Measurements from ENCODE around the gene HRH3. TPM values are rescaled to one million over a fixed set of nuclear protein-coding genes. Genes with fewer than 3 reads are reported as not detected.

Gene HRH3
- total RNA-seq, 1 donor from 2014 or later = 0.07 TPM

- Histone ChIP-seq H3K27me3 (ENCODE audit: insufficient read depth, low read length) (peaks cover 2% of the 10 kb centered on the region), H3K79me2 (ENCODE audit: insufficient read depth, low read length) (no peaks in the 10 kb centered on the region), H3K9me3 (ENCODE audit: insufficient read depth, low read depth, low read length) (no peaks in the 10 kb centered on the region), H3K4me2 (ENCODE audit: low read length) (no peak overlapping the region), H3K4me1 (ENCODE audit: insufficient read depth, low read length) (peaks cover 8% of the 10 kb centered on the region), H3K9ac (ENCODE audit: low read length) (no peak overlapping the region), H2AFZ (ENCODE audit: low read depth, low read length) (no peak overlapping the region), H3K27ac (ENCODE audit: low read depth, low read length) (no peak overlapping the region), H3K36me3 (ENCODE audit: insufficient read depth, low read length) (no peaks in the 10 kb centered on the region), H4K20me1 (ENCODE audit: insufficient read depth, low read length) (peaks cover 15% of the 10 kb centered on the region), H3K4me3 (ENCODE audit: insufficient read depth, low read depth, low read length) (no peak overlapping the region)
- H3K36me3 Mint-ChIP-seq (ENCODE audit: low read depth, unreplicated experiment) = peaks cover 10% of the 10 kb centered on the region
- peaks cover 5% of the 10 kb centered on the region for H3K27me3 Mint-ChIP-seq (ENCODE audit: low read depth, unreplicated experiment)
- H3K4me3 Mint-ChIP-seq (ENCODE audit: unreplicated experiment) = no peak overlapping the region
- no peaks in the 10 kb centered on the region for H3K9me3 Mint-ChIP-seq (ENCODE audit: unreplicated experiment)
- no peak overlapping the region for H3K27ac Mint-ChIP-seq (ENCODE audit: unreplicated experiment)
- TF ChIP-seq EZH2 (IDR thresholded peaks at IDR 0.05; ENCODE audit: insufficient read depth, low read length) (no peak), CTCF (IDR thresholded peaks at IDR 0.05; ENCODE audit: insufficient read depth, low read depth, low read length) (no peak)
- DNase-seq (ENCODE audit: low read depth) (no peak), FAIRE-seq (no peak)
- H3K4me1 Mint-ChIP-seq (ENCODE audit: low read depth, unreplicated experiment) = no peaks in the 10 kb centered on the region
Measured at GRCh38 chr20:62206388-62206775, 13.7 kb downstream of the HRH3 start.

GRCh38 chr20:62205618-62206387, 14.3 kb downstream of the HRH3 start:
- Histone ChIP-seq H2AFZ (ENCODE audit: low read depth, low read length) (no peak overlapping the region), H3K9ac (ENCODE audit: low read length) (no peak overlapping the region), H3K9me3 (ENCODE audit: insufficient read depth, low read depth, low read length) (no peaks in the 10 kb centered on the region), H3K27me3 (ENCODE audit: insufficient read depth, low read length) (peaks cover 2% of the 10 kb centered on the region), H4K20me1 (ENCODE audit: insufficient read depth, low read length) (peaks cover 15% of the 10 kb centered on the region), H3K79me2 (ENCODE audit: insufficient read depth, low read length) (no peaks in the 10 kb centered on the region), H3K4me3 (ENCODE audit: insufficient read depth, low read depth, low read length) (no peak overlapping the region), H3K4me1 (ENCODE audit: insufficient read depth, low read length) (peaks cover 8% of the 10 kb centered on the region), H3K4me2 (ENCODE audit: low read length) (no peak overlapping the region), H3K36me3 (ENCODE audit: insufficient read depth, low read length) (no peaks in the 10 kb centered on the region), H3K27ac (ENCODE audit: low read depth, low read length) (no peak overlapping the region)
- H3K9me3 Mint-ChIP-seq (ENCODE audit: unreplicated experiment) = no peaks in the 10 kb centered on the region
- peaks cover 2% of the 10 kb centered on the region for H3K27me3 Mint-ChIP-seq (ENCODE audit: low read depth, unreplicated experiment)
- H3K36me3 Mint-ChIP-seq (ENCODE audit: low read depth, unreplicated experiment) = peaks cover 12% of the 10 kb centered on the region
- H3K27ac Mint-ChIP-seq (ENCODE audit: unreplicated experiment) = no peak overlapping the region
- DNase-seq (ENCODE audit: low read depth) = no peak
- H3K4me3 Mint-ChIP-seq (ENCODE audit: unreplicated experiment) = no peak overlapping the region
- no peaks in the 10 kb centered on the region for H3K4me1 Mint-ChIP-seq (ENCODE audit: low read depth, unreplicated experiment)
- TF ChIP-seq EZH2 (IDR thresholded peaks at IDR 0.05; ENCODE audit: insufficient read depth, low read length) (no peak), CTCF (IDR thresholded peaks at IDR 0.05; ENCODE audit: insufficient read depth, low read depth, low read length) (no peak)
- FAIRE-seq = no peak

- H2AFZ ChIP-seq (ENCODE audit: low read depth, low read length) = no peak overlapping the region
- peaks cover 6% of the 10 kb centered on the region for H3K36me3 ChIP-seq (ENCODE audit: insufficient read depth, low read length)
- peak overlapping the region; percentile 11 for H3K4me2 ChIP-seq (ENCODE audit: low read length)
- Mint-ChIP-seq H3K9me3 (ENCODE audit: unreplicated experiment) (no peaks in the 10 kb centered on the region), H3K4me3 (ENCODE audit: unreplicated experiment) (no peak overlapping the region), H3K4me1 (ENCODE audit: low read depth, unreplicated experiment) (no peaks in the 10 kb centered on the region), H3K27me3 (ENCODE audit: low read depth, unreplicated experiment) (no peaks in the 10 kb centered on the region), H3K27ac (ENCODE audit: unreplicated experiment) (peak overlapping the region; percentile 16), H3K36me3 (ENCODE audit: low read depth, unreplicated experiment) (peaks cover 28% of the 10 kb centered on the region)
- no peak for DNase-seq (ENCODE audit: low read depth)
- peaks cover 8% of the 10 kb centered on the region for H3K4me1 ChIP-seq (ENCODE audit: insufficient read depth, low read length)
- no peaks in the 10 kb centered on the region for H3K27me3 ChIP-seq (ENCODE audit: insufficient read depth, low read length)
- H3K27ac ChIP-seq (ENCODE audit: low read depth, low read length) = no peak overlapping the region
- H3K9me3 ChIP-seq (ENCODE audit: insufficient read depth, low read depth, low read length) = no peaks in the 10 kb centered on the region
- TF ChIP-seq CTCF (IDR thresholded peaks at IDR 0.05; ENCODE audit: insufficient read depth, low read depth, low read length) = no peak
- no peak for TF ChIP-seq EZH2 (IDR thresholded peaks at IDR 0.05; ENCODE audit: insufficient read depth, low read length)
- no peak overlapping the region for H3K9ac ChIP-seq (ENCODE audit: low read length)
- no peak overlapping the region for H3K4me3 ChIP-seq (ENCODE audit: insufficient read depth, low read depth, low read length)
- no peak for FAIRE-seq
- peaks cover 13% of the 10 kb centered on the region for H4K20me1 ChIP-seq (ENCODE audit: insufficient read depth, low read length)
- no peaks in the 10 kb centered on the region for H3K79me2 ChIP-seq (ENCODE audit: insufficient read depth, low read length)
Measured at GRCh38 chr20:62203378-62204030, 16.6 kb downstream of the HRH3 start.

Measured in astrocyte (in vitro differentiated cells and primary cell).